ENCODE results near the gene CMSS1.
"Not testable (repeated sequence)": the region's sequence is repeated elsewhere in the genome, so short reads cannot be mapped to it uniquely, and the experiment has no call there.

The CMSS1 gene

DNA sequence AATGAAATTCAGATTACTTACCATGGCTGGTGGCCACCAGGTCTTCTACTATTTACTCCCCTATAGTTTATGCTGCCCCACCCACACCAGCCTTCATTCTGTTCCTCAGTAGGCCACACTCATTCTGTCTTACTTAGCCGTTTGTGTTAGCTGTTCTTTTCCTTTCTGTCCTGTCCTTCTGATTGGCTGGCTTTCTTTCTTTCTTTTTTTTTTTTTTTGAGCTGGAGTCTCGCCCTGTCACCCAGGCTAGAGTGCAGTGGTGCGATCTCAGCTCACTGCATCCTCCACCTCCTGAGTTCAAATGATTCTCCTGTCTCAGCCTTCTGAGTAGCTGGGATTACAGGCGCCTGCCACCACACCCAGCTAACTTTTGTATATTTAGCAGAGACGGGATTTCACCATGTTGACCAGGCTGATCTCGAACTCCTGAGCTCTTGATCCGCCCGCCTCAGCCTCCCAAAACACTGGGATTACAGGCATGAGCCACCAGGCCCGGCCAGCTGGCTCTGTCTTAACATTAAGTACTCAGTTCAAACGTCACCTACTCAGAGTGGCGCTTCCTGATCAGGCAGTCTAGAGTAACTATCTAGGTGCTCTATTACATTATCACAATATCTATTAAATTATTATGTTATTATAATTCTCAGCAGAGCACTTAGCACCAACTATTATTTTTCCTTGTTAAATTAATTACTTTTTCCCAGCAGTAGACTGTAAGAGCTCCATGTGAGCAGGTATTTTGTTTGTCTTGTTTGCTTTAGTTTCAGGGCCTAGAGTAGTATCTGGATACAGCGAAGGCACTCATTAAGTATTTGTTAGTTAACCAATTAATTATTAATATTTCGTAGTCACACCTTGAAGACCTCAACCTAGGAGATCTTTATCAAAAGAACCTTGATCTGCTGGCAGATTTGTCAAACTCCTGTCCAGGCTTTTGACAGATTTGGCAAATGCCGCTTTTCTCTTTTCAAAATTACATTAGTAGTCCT lies 6.4 kb downstream of the CMSS1 start:
- no peak for DNase-seq

DNA sequence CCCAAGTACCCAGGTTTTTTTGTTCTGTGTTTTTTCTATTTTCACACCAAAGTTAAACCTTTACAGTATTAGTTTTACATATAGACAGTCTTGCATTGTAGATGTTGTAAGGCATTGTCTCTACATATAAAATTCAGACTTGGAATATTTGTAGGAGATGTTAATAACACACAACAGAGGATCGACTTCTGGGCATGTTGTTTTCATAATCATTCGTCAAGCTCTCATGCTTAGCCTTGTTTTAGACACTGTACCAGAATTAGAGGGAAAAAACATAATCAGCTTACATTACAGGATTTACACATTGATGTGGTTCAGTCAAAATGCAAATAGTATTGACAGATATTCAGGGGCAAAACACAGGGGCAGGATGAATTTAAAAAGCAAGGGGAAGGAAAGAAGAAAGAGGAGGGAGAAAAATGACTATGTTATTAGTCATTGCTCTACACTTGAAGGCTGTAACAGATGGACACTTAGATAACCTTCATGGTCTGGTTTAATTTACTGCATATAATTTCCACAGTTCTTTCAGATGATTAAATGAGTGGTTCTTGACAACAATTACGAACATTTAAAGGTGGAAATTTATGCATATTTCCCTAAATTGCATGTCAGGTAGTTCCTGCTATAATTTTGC lies 7.5 kb downstream of the CMSS1 start:
- no peak for DNase-seq

DNA sequence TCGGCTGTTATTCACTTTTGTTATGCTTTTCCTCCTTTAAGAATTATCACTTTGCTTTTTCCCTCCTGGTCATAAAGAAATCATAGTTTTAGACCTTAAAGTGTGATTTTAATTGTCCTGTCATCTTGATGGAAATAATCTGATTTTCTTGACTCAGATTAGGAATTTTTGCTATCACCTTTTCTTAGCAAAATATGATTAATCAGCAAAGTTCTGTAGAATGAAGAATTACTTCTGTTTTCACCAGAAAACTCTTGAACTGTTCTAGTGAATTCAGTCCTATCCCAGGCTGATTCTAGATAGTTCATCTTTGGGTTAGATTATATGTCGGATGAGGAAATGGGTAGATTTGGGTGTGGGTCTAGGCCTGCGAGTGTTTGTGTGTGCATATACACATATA lies 12.2 kb downstream of the CMSS1 start:
- DNase-seq = no peak

DNA sequence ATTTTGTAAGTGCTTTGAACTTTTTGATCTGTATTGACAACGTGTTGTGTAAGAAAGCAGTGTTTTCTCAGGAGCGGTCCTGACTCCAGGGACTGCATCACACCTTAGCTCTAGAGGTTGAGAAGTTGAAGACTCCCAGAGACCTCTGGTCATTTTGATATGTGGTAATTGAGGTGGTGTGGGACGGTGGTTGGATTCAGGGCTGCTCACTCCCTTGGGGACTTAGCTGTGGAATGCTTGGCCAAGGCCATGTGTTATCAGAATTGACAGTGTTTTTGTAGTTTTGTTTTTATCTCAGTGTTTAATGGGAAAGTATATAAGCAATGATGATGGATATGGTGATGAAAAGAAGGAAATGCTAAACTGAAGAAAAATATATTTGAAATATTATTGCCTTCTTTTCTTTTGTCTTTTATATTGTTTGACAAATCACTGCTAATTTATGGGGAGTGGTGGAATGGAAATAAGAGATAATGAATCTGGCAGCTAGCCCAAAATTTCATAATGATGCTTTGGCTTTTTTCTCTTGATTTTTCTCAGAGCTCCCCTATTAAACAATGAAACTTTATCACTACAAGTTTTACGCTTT lies 16.0 kb downstream of the CMSS1 start:
- no peak for DNase-seq

DNA sequence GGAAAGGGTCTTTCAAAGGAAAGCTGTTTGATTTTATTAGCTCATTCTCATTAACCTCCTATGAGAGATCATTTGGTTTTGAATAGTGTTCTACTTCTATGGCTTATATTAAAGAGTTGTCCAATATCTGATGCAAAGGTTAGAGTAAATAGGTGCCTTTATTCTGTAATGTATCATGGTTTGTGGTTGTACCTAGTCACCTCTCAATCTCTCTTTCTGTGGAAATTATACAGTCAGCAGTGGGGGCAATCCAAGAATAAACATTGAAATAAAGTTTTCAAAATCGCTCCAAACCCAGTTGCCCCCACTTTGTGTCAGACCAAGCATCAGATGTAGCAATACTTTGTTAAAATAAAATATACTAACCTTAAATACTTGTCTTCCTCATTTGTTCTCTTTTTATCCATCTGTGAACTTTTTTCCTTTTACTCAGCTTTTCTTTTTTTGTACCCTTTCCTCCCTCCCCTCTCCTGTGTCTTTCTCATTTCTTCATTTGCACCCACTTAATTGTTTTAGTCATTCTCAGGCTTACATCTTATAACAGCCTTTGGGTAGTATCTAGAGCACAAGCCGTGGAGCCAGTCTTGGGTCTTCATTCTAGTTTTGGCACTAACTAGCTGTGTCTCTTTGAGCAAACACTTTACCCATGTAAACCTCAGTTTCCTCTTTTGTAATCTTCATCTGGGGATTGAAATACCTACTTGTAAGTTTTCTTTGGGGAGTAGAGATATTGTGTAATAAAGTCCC lies 16.7 kb downstream of the CMSS1 start:
- no peak for DNase-seq

DNA sequence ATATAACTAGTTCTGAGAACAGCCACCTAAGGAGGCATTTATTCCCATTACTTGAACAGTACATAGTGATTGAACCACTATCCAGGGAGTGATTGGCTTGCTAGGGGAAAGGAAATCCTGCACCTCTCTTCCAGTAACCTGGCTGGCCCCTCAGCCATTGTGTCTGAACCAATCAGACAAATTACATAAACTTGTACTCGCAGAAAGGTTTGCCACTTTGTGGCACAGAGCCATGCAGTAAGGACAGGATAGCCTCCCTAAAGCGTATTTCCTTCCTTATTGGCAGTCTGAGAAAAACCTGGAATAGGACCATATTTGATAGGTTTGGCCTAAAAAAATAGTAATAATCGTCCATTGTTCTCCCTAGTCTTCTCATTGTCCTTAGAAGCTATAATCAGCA lies 19.0 kb downstream of the CMSS1 start:
- no peak for DNase-seq

DNA sequence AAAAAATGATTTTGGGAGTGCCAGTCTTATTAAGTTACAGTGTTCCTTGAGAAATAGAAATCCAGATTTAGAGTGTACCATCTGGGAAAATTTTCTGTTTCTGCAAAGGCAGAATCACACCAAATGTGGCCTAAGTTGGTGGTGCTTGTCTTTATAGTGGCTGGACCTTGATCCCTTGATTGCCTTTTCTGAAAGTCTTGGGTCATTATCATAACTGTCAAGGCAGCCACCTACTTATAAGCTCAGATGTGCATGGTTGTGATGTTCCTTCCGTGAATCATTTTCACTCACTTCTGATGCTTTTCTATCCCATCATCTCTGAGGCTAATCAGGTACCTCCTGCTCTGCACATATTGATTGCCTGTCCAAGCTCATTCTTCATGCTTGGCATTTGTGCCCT lies 20.1 kb downstream of the CMSS1 start:
- DNase-seq = no peak

DNA sequence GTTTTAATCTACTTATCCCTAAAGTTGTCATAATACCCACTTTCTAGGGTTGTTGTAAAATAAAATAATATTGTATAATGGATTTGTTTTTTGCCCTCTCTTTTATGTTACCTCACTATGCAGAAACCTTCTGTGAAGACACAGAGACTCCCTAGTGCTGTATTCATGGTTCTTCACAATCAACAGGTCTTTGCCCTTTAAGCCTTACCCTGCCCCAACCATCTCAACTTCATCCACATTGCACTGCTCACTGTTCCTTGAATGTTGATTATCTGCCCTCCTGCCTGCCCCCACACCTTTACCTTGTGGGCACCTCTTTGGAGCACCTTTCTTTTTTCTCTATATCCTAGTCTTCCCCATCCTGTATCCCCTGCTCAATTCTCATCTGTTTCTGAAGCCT lies 21.1 kb downstream of the CMSS1 start:
- DNase-seq = no peak

DNA sequence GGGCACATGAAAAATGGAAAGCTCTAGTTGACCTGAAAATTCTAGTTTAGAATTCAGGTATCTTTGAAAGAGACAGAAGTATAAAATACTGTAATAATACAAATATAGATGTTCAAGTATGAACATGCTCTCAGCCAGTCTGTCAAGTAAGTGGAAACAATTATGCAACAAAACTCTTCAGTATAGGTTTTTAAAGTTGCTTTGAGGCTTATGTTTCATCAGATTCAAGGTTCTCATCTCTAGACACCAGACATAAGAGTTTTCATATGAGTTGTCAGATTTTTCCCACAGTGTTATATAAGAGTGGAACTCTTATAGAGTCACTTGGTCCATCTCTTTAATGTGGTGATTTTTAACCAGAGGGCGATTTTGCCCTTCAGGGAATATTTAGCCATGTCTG lies 22.0 kb downstream of the CMSS1 start:
- no peak for DNase-seq

DNA sequence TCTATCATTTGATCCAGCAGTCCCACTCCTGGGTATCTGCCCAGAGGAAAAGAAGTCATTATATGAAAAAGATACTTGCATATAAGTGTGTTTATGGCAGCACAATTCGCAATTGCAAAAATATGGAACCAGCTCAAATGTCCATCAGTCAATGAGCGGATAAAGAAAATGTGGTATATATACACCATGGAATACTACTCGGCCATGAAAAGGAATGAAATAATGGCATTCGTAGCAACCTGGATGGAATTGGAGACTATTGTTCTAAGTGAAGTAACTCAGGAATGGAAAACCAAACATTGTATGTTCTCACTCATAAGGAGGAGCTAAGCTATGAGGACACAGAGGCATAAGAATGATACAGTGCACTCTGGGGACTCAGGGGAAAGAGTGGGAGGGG lies 24.3 kb downstream of the CMSS1 start:
- not testable (repeated sequence) for DNase-seq

DNA sequence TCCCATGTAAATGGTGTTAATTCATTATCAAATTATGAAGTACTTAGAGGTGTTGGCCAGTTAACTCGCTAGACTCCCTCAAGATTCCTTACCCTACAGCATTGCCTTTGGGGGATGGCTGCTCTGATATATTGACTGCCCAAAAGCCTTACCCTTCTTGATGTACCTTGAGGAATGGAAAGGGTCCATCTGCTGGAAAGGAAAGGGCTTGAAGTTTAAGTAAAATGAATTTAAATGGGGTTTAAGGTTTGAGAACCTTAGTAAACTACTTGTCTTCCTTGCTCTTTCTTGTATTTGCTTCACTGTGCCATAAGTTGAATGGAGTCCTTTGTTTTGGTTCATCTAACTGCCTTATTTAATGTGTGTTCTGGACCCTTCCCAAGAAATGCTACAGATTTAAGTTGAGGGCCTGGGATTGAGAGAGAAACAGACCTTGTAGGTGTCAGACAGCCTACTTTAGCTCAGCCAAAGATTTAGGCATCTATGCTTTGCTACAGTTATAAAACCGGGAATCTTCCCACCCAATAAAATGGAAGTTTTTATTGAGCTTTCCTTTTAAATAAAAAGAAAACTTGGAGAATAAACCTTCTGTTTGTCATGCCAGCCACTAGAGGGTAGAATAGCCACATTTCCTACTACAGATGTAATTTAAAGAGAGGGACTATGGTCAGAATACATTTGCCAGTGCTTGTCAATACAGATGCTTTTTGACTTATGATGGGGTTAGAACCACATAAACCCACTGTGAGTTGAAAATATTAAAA lies 25.3 kb downstream of the CMSS1 start:
- DNase-seq = no peak

DNA sequence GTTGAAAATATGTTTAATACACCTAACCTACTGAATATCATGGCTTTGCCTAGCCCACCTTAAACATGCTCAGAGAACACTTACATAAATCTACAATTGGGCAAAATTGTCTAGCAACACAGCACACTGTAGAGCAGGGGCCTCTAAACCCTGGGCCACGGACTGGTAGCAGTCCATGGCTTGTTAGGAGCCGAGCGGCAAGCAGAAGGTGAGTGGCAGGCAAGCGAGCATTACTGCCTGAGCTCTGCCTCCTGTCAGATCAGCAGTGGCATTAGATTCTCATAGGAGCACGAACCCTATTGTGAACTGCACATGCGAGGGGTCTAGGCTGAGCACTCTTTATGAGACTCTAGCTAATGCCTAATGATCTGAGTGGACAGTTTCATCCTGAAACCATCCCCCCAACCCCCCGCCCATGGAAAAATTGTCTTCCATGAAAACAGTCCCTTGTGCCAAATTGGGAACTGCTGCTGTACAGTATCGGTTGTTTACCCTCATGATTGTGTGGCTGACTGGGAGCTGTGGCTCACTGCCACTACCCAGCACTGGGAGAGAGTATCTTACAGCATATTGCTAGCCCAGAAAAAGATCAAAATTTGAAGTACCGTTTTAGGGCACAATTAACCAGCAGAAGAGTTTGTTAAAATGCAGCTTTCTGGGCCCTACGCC lies 26.1 kb downstream of the CMSS1 start:
- no peak for DNase-seq

DNA sequence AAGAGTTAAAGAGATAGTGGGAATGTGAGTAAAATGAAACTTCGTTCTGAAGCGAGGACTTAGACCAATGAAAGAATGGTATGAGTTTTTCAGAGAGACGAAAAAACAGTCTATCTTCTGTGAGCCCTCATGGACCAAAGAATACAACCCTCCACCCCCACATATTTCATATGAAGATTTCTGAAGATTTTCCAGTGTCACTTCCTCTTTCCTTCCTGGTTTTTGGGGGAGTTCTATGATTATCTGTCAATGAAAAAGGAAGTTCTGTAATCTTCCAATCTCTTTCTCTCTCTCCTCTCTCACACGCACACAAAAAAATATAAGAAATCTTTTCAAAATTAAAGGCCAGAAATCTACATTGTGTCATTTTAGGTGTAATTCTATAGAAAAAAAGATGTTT lies 27.7 kb downstream of the CMSS1 start:
- DNase-seq = no peak

DNA sequence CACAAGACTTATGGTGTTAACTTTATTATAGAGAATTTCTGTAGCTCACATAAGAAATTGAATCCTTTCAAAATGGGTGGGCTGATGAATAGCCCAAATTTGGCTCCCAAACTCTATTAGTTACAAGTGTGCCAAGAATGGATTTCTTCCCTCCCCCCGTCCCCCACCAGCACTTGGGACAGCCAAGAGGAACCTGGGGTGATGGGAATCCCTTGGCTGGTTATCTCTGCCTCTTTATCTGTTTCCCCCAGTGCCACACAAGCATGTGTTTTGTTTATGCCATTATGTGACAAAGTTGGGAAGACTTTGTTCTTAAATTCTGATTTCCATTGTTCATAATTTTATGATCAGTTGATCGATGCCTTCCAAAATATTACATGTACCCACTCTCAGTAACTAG lies 28.3 kb downstream of the CMSS1 start:
- no peak for DNase-seq

DNA sequence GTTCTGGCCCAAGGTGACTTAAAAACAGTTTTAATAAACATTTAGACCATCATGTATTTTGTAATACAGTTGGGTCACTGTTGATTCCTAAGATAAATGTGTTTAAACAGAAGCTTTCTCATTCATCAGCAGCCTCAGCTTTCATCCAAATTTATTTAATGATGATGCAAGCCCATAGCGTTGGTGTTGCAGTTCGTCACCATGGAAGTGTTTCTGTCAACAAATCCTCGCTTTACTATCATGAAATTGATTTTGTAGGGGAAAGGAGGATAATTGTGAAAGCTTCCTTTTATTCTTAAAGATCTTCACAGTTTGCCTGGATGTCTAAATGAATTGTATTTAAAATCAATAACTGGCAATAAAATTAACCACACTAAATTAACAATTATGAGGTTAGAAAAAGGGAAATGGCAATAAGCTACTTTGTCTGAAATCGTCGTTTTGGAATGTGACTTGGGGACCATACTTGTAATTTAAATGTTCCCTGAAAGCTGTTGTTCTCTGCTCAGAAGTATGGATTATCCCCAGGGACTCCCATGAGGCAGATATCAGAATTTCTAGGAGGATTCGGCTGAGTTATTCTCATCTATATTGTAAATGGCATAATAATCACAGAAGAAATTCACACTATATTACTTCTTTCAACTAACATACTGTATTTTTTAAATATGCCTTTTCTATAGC lies 29.0 kb downstream of the CMSS1 start:
- DNase-seq = no peak

DNA sequence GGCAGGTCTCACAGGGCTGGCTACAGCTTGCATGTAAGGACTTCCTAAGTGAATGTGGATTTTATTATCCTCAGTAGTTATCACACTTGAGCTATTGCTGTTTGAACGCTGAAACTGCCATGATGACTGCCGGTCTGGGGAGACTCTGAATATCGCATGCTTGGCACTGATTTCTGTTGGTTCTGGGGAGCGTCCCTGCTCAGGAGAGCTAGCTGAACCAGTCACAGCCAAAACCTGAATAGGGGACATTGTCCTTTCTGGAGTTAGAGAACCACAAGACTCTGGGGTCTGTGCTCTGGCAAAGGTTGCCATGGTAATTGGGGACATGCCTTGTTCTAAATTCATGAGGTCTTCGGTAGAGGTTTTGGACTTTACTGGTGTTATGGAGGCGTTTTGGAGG lies 30.8 kb downstream of the CMSS1 start:
- no peak for DNase-seq

DNA sequence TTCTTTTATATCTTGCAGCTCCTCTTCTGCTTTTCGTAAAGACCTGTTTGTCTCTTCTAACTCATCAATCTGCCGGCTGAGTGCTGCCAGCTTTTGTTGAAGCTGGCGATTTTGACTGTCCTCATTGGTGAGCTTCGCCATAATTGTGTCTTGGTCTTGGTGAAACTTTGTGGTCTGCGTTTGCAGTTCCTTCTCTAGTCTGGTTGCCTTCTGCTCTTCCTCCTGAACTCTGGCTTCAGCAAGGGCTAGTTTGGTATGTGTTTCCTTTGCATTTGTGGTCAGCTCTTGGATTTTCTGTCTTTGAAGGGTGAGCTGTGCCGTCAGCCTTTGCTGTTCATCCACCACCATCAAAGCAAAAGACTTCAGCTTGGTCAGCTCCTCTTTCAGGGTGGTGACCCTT lies 32.9 kb downstream of the CMSS1 start:
- no peak for DNase-seq

DNA sequence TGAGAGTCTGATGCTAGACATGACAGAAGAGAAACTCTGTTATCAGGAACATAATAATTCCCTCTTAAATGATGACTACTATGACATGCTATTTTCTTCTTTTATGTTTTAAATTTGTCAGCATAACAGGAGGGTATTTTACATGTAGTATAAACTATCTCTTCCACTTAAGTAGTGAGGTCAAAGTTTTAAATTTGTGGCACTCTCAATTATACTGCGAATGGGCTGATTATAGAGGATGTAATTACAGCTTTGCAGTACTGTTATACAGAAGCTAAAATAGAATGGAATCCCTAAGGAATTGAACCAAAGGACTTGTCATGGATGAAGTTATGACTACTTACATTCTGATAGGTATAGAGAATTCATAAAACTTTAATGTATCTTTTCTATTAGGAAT lies 34.3 kb downstream of the CMSS1 start:
- DNase-seq = no peak

DNA sequence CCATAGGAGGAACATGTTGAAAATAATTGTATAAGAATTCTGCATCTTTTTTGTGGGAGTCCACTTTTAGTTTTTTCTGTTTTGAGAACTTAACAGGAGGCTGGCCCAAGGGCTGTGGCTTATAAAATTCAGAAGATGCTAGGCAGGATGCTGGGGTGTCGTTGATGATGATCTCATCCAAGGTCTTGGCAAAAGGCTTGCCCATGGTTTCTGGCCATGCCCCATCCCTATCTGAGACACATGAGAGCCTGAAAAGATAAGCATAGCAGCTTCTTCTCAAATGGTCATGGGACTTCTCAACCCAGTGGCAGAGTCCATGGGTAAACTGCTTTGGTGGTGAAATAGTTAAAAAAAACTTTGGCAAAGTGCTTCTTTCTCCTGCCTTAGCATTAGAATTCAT lies 35.2 kb downstream of the CMSS1 start:
- DNase-seq = no peak

DNA sequence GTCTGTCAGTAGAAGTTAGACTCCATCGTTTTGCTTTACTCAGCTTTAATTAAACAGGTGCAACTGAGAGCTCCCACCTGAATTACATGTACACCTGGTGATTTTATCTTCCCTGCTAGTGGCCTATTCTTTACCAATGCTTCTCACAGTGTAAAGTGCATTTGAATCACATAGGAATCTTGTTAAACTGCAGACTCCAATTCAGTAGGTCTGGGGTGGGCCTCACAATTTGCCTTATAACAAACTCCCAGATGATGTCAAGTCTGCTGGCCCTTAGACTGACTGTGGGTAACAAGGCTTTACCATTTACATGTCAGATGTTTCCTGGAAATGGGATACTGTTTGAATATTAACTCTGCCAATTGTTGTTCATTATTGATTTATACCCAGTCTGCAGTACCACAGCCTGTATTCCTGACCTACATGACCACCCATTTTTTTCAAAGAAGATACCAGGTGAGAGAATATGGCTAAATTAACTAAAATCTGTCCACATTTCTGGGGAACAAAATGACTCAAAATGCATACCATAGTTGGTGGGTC lies 37.2 kb downstream of the CMSS1 start:
- DNase-seq = no peak

DNA sequence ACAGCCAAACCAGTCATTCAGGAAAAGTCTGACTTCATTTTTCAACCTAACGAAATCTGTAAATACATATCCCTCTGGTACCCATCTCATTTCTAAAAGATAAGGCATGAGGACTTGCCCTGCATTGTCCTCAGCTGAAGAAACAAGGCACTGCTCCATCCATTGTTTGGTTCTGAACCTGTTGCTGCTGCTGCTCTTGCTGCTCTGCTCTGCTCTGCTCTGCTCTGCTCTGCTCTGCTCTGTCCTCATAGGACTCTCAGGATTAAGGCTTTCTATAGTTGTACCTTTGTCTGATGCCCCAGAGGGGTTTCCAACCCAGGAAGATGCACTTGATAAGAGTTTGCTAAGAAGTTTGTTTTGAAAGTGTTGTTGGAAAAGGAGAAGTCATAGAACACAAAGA lies 38.2 kb downstream of the CMSS1 start:
- DNase-seq = no peak

All from activated effector memory CD4-positive, alpha-beta T cell treated with anti-CD3 and anti-CD28 coated beads, Interleukin-2, amount 50 U/mL, for 16 hours (primary cell).